ENCODE measurements around the gene IFT57. TPM values are rescaled to one million over a fixed set of nuclear protein-coding genes. Genes with fewer than 3 reads are reported as not detected.

The IFT57 gene
- total and polyA plus RNA-seq, 2 donors (not counting 1 experiment from before 2014, with no cell fraction given): 53.6 to 94.4 TPM

DNA sequence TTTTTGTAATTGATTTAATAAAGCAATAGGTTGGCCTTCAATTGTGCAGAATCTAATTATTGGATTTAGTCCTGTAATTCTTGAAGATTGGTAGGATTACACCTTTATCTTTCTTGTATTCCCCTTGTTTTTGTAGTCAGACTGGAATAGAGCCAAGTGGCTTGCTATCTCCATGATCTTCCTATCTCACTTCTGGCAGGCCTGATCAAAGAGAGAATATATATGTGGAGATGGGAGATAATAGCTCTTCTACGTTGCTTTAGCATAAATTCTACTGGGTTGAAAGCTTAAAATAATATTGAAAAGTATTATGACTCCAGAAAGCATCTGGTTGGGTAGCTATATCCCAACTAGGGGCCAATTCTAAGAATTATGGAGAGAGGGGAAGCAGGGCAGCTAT, 16.9 kb upstream of the IFT57 start:
- no peak for TF ChIP-seq CTCF (IDR thresholded peaks at IDR 0.05)
- TF ChIP-seq EZH2 (IDR thresholded peaks at IDR 0.05; ENCODE audit: borderline replicate concordance, insufficient read depth, low read depth, low read length, poor library complexity, severe bottlenecking): no peak
- Histone ChIP-seq H3K4me3 (ENCODE audit: control extremely low read depth in 1 of 5, extremely low read depth in 1 of 5, insufficient read depth in 1 of 5, low read depth in 2 of 5, low read length in 4 of 5) (no peak overlapping the region), H3K79me2 (ENCODE audit: control insufficient read depth, insufficient read depth, low read length) (no peaks in the 10 kb centered on the region), H3K27ac (ENCODE audit: low read length in 2 of 2) (no peak overlapping the region), H3K27me3 (replicated peaks in 1 of 4; ENCODE audit: control extremely low read depth in 1 of 4, control insufficient read depth in 3 of 4, insufficient read depth in 4 of 4, low read length in 3 of 4) (no peaks in the 10 kb centered on the region), H4K20me1 (ENCODE audit: control insufficient read depth, insufficient read depth, low read length, poor library complexity, severe bottlenecking) (no peaks in the 10 kb centered on the region), H3K9me3 (ENCODE audit: control extremely low read depth in 1 of 3, control insufficient read depth in 2 of 3, insufficient read depth in 1 of 3, low read length in 2 of 3) (no peaks in the 10 kb centered on the region), H3K9ac (ENCODE audit: low read length) (no peak overlapping the region), H3K36me3 (replicated peaks in 1 of 2; ENCODE audit: control extremely low read depth in 1 of 2, control insufficient read depth in 1 of 2, extremely low read depth in 1 of 2, insufficient read depth in 2 of 2, low read length in 1 of 2) (no peaks in the 10 kb centered on the region), H2AFZ (ENCODE audit: insufficient read depth, low read depth, low read length, poor library complexity, severe bottlenecking) (no peak overlapping the region), H3K4me2 (replicated peaks; ENCODE audit: low read depth, low read length, poor library complexity, severe bottlenecking) (no peak overlapping the region), H3K4me1 (ENCODE audit: control insufficient read depth in 2 of 2, insufficient read depth in 2 of 2, low read length in 2 of 2) (peaks cover 0 to 8% of the 10 kb centered on the region in 2 donors)
- Mint-ChIP-seq H3K4me3 (no peak overlapping the region), H3K27me3 (no peaks in the 10 kb centered on the region), H3K4me1 (peaks cover 13% of the 10 kb centered on the region), H3K9me3 (ENCODE audit: insufficient read depth) (peaks cover 2% of the 10 kb centered on the region), H3K27ac (no peak overlapping the region)
- CTCF ChIA-PET: no interaction called here
- POLR2A ChIA-PET: no interaction called here
- no CpG with 5 or more reads among the region's 1 CpG for WGBS (ENCODE audit: insufficient coverage)
- intact Hi-C loops (cut with micrococcal nuclease): no loop called here
- ATAC-seq (ENCODE audit: low read depth) (no peak), DNase-seq (no peak)

GRCh38 chr3:108235290-108235689, 13.1 kb upstream of the IFT57 start:
- Histone ChIP-seq H3K27ac (ENCODE audit: low read length in 2 of 2) (no peak overlapping the region), H3K27me3 (replicated peaks in 1 of 4; ENCODE audit: control extremely low read depth in 1 of 4, control insufficient read depth in 3 of 4, insufficient read depth in 4 of 4, low read length in 3 of 4) (no peaks in the 10 kb centered on the region), H3K9me3 (ENCODE audit: control extremely low read depth in 1 of 3, control insufficient read depth in 2 of 3, insufficient read depth in 1 of 3, low read length in 2 of 3) (no peaks in the 10 kb centered on the region), H3K4me1 (ENCODE audit: control insufficient read depth in 2 of 2, insufficient read depth in 2 of 2, low read length in 2 of 2) (peaks cover 0 to 4% of the 10 kb centered on the region in 2 donors), H2AFZ (ENCODE audit: insufficient read depth, low read depth, low read length, poor library complexity, severe bottlenecking) (no peak overlapping the region), H3K79me2 (ENCODE audit: control insufficient read depth, insufficient read depth, low read length) (no peaks in the 10 kb centered on the region), H3K4me3 (ENCODE audit: control extremely low read depth in 1 of 5, extremely low read depth in 1 of 5, insufficient read depth in 1 of 5, low read depth in 2 of 5, low read length in 4 of 5) (no peak overlapping the region), H4K20me1 (ENCODE audit: control insufficient read depth, insufficient read depth, low read length, poor library complexity, severe bottlenecking) (no peaks in the 10 kb centered on the region), H3K4me2 (replicated peaks; ENCODE audit: low read depth, low read length, poor library complexity, severe bottlenecking) (no peak overlapping the region), H3K9ac (ENCODE audit: low read length) (no peak overlapping the region), H3K36me3 (replicated peaks in 1 of 2; ENCODE audit: control extremely low read depth in 1 of 2, control insufficient read depth in 1 of 2, extremely low read depth in 1 of 2, insufficient read depth in 2 of 2, low read length in 1 of 2) (no peaks in the 10 kb centered on the region)
- H3K27me3 Mint-ChIP-seq: no peaks in the 10 kb centered on the region
- ChIA-PET POLR2A (no interaction called here), CTCF (no interaction called here)
- H3K27ac Mint-ChIP-seq: no peak overlapping the region
- no CpG with 5 or more reads among the region's 1 CpG for WGBS (ENCODE audit: insufficient coverage)
- no peak overlapping the region for H3K4me3 Mint-ChIP-seq
- DNase-seq (no peak), ATAC-seq (ENCODE audit: low read depth) (no peak)
- intact Hi-C loops (cut with micrococcal nuclease): no loop called here
- H3K9me3 Mint-ChIP-seq (ENCODE audit: insufficient read depth): no peaks in the 10 kb centered on the region
- H3K4me1 Mint-ChIP-seq: peaks cover 7% of the 10 kb centered on the region
- no peak for TF ChIP-seq CTCF (IDR thresholded peaks at IDR 0.05)
- no peak for TF ChIP-seq EZH2 (IDR thresholded peaks at IDR 0.05; ENCODE audit: borderline replicate concordance, insufficient read depth, low read depth, low read length, poor library complexity, severe bottlenecking)

All from B cell (primary cell).